ENCODE data around the gene RFX7. TPM values are rescaled to one million over a fixed set of nuclear protein-coding genes. Genes with fewer than 3 reads are reported as not detected.

Gene RFX7
- total RNA-seq, 1 experiment from 2014 or later = 43.4 TPM

- H2AK5ac ChIP-seq (ENCODE audit: insufficient read length, low read length) = no peak overlapping the region
- H3K27me3 ChIP-seq (ENCODE audit: insufficient read depth, low read length) = no peaks in the 10 kb centered on the region
- TF ChIP-seq CTCF (conservative IDR thresholded peaks at IDR 0.05) = no peak
- no peak overlapping the region for H4K5ac ChIP-seq (ENCODE audit: insufficient read length, low read depth, low read length)
- H2AFZ ChIP-seq (ENCODE audit: low read length) = no peak overlapping the region
- no peak overlapping the region for H3K4me3 Mint-ChIP-seq
- H3K14ac ChIP-seq (ENCODE audit: insufficient read depth, low read length) = no peak overlapping the region
- H3K79me2 ChIP-seq (ENCODE audit: insufficient read depth, low read length) = no peaks in the 10 kb centered on the region
- DNase-seq = no peak
- no peak overlapping the region for H3K9ac ChIP-seq (ENCODE audit: extremely low read depth, insufficient read length, low read length)
- H3K27ac ChIP-seq (ENCODE audit: insufficient read length, low read depth, low read length) = no peak overlapping the region
- H2BK120ac ChIP-seq (ENCODE audit: low read depth, low read length, poor library complexity, severe bottlenecking) = no peak overlapping the region
- H2BK12ac ChIP-seq (ENCODE audit: insufficient read length, low read depth, low read length) = no peak overlapping the region
- no peak overlapping the region for H3T11ph ChIP-seq (ENCODE audit: low read length)
- no peak overlapping the region for H3K4ac ChIP-seq (ENCODE audit: low read depth, low read length)
- H2BK15ac ChIP-seq (ENCODE audit: low read depth, low read length) = no peak overlapping the region
- no peaks in the 10 kb centered on the region; the same call in 1 of the 2 replicates for H3K27me3 Mint-ChIP-seq (ENCODE audit: low read depth)
- H4K8ac ChIP-seq (replicated peaks; ENCODE audit: insufficient read length, low read depth, low read length) = no peak overlapping the region
- no peak overlapping the region for H3K23ac ChIP-seq (ENCODE audit: insufficient read length, low read depth, low read length)
- H3K4me1 Mint-ChIP-seq = peaks cover 10 to 14% of the 10 kb centered on the region in 2 experiments
- no peaks in the 10 kb centered on the region for H3K36me3 Mint-ChIP-seq (ENCODE audit: insufficient read depth in 1 of 3, low read depth in 3 of 3)
- no peaks in the 10 kb centered on the region for H3K9me3 ChIP-seq (ENCODE audit: control insufficient read depth, low read depth, low read length)
- H3K9me3 Mint-ChIP-seq = no peaks in the 10 kb centered on the region
- no peak overlapping the region for H4K91ac ChIP-seq (ENCODE audit: insufficient read length, low read depth, low read length)
- no peak overlapping the region for H3K56ac ChIP-seq (ENCODE audit: insufficient read length, low read depth, low read length)
- H3K4me1 ChIP-seq (ENCODE audit: insufficient read depth, low read length) = peaks cover 4% of the 10 kb centered on the region; the same call in 1 of the 2 replicates
- no peak overlapping the region for H3K27ac Mint-ChIP-seq
- no peaks in the 10 kb centered on the region for H4K20me1 ChIP-seq (ENCODE audit: control insufficient read depth, insufficient read depth, insufficient read length)
- no peak overlapping the region for H2BK20ac ChIP-seq (ENCODE audit: low read depth, low read length, poor library complexity, severe bottlenecking)
- H2BK5ac ChIP-seq (ENCODE audit: insufficient read length, low read length) = no peak overlapping the region
- H3K79me1 ChIP-seq (ENCODE audit: insufficient read depth, low read depth, low read length, poor library complexity, severe bottlenecking) = no peaks in the 10 kb centered on the region
- WGBS (ENCODE audit: extremely low coverage, insufficient read length, low lambda C conversion rate) = no CpG with 5 or more reads among the region's 1 CpG
- no peak overlapping the region for H3K4me2 ChIP-seq (ENCODE audit: insufficient read depth, insufficient read length, low read length)
- no peaks in the 10 kb centered on the region for H3K23me2 ChIP-seq (ENCODE audit: insufficient read length, low read depth, low read length, poor library complexity, severe bottlenecking)
- no peak overlapping the region for H3K18ac ChIP-seq (ENCODE audit: insufficient read length, low read depth, low read length)
Measured at GRCh38 chr15:56047354-56047753, 196.3 kb downstream of the RFX7 start.

All from H9 (cell line).